ENCODE data around the gene KCNQ1.

KCNQ1 gene

GRCh38 chr11:2582946-2583604, 138.3 kb downstream of the KCNQ1 start:
- TF ChIP-seq, protein P1, sequence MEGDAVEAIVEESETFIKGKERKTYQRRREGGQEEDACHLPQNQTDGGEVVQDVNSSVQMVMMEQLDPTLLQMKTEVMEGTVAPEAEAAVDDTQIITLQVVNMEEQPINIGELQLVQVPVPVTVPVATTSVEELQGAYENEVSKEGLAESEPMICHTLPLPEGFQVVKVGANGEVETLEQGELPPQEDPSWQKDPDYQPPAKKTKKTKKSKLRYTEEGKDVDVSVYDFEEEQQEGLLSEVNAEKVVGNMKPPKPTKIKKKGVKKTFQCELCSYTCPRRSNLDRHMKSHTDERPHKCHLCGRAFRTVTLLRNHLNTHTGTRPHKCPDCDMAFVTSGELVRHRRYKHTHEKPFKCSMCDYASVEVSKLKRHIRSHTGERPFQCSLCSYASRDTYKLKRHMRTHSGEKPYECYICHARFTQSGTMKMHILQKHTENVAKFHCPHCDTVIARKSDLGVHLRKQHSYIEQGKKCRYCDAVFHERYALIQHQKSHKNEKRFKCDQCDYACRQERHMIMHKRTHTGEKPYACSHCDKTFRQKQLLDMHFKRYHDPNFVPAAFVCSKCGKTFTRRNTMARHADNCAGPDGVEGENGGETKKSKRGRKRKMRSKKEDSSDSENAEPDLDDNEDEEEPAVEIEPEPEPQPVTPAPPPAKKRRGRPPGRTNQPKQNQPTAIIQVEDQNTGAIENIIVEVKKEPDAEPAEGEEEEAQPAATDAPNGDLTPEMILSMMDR (IDR thresholded peaks at IDR 0.05; ENCODE audit: insufficient read depth, low read length, poor library complexity, severe bottlenecking) = no peak
- Histone ChIP-seq H3K36me3 (ENCODE audit: control insufficient read depth, insufficient read depth, low read length) (no peaks in the 10 kb centered on the region), H3K4me3 (replicated peaks; ENCODE audit: low read depth, low read length) (no peak overlapping the region), H3K27me3 (replicated peaks; ENCODE audit: control insufficient read depth, insufficient read depth, low read length) (no peaks in the 10 kb centered on the region; the same call in 1 of the 2 replicates)
- no peak for DNase-seq (ENCODE audit: extremely low read depth, insufficient read length)

DNA sequence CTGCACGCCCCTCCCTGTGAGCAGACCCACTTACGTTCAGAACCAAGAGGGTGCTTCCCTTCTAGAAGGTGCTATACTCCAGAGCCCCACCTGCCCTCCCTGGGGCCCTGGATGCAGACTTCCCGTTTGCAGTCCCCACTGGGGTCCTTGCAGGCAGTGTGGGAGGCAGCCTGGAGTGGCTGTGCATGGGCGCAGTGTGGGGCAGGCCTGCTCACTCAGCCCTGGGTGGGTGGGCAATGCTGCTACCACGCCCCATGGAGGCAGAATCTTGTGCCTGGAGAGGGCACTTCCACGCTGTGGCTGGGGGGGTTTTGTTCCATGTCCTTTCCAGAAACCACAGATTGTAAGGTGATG, 138.8 kb downstream of the KCNQ1 start:
- no peak for DNase-seq (ENCODE audit: extremely low read depth, insufficient read length)
- Histone ChIP-seq H3K4me3 (replicated peaks; ENCODE audit: low read depth, low read length) (no peak overlapping the region), H3K36me3 (ENCODE audit: control insufficient read depth, insufficient read depth, low read length) (no peaks in the 10 kb centered on the region), H3K27me3 (replicated peaks; ENCODE audit: control insufficient read depth, insufficient read depth, low read length) (no peaks in the 10 kb centered on the region)
- TF ChIP-seq, protein P1 (IDR thresholded peaks at IDR 0.05; ENCODE audit: insufficient read depth, low read length, poor library complexity, severe bottlenecking) = no peak

DNA sequence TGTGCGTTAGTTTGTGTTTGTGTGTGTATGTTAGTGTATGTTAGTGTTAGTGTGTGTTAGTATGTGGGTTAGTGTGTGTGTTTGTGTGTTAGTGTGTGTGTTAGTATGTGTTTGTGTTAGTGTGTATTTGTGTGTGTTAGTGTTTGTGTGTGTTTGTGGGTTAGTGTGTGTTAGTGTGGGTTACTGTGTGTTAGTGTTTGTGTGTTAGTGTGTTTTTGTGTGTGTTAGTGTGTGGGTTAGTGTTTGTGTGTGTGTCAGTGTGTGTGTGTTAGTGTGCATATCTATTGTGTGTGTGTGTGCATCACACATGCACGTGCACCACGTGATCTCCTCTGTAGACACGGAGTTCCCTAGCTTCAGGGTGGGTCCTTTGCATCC, 139.6 kb downstream of the KCNQ1 start:
- DNase-seq (ENCODE audit: extremely low read depth, insufficient read length) = no peak
- H3K4me3 ChIP-seq (replicated peaks; ENCODE audit: low read depth, low read length) = no peak overlapping the region
- TF ChIP-seq, protein P1 (IDR thresholded peaks at IDR 0.05; ENCODE audit: insufficient read depth, low read length, poor library complexity, severe bottlenecking) = no peak
- H3K36me3 ChIP-seq (ENCODE audit: control insufficient read depth, insufficient read depth, low read length) = no peaks in the 10 kb centered on the region
- H3K27me3 ChIP-seq (replicated peaks; ENCODE audit: control insufficient read depth, insufficient read depth, low read length) = no peaks in the 10 kb centered on the region

DNA sequence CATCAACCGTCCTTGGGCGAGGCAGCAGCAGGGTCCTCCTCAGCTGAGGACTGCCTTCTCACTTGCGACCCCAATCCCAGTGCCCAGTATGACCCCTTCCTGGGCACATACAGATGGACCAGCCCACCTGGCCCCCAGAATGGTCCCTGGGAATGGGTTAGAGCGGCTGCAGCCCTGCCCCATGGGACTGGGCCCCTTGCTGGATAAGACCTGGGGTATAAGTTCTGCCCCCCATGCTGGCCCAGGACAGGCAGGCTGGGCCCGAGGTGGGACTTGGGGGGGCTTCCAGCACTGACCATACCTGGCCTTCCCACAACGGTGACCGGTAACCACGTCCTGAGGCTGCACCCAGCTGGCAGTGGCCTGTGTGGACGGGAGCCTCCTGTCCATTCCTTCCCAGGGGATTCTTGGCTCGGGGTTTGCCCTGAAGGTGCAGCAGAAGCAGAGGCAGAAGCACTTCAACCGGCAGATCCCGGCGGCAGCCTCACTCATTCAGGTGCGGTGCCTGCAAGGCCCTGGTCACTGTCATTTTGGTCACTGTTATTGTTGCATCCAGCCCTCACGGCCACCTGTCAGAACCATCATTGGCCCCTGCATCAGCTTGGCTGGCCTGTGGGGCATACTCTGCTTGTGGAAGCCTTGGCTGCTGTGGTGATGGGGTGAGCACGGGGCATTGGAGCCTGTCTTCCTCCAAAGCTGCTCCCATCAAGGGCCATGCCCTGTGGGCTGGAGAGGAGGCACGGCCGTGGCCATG, 140.2 kb downstream of the KCNQ1 start:
- Histone ChIP-seq H3K4me3 (replicated peaks; ENCODE audit: low read depth, low read length) (no peak overlapping the region), H3K36me3 (ENCODE audit: control insufficient read depth, insufficient read depth, low read length) (no peaks in the 10 kb centered on the region), H3K27me3 (replicated peaks; ENCODE audit: control insufficient read depth, insufficient read depth, low read length) (no peaks in the 10 kb centered on the region)
- no peak for DNase-seq (ENCODE audit: extremely low read depth, insufficient read length)
- TF ChIP-seq, protein P1 (IDR thresholded peaks at IDR 0.05; ENCODE audit: insufficient read depth, low read length, poor library complexity, severe bottlenecking) = no peak

GRCh38 chr11:2585566-2586086, 140.8 kb downstream of the KCNQ1 start:
- TF ChIP-seq, protein P1 (IDR thresholded peaks at IDR 0.05; ENCODE audit: insufficient read depth, low read length, poor library complexity, severe bottlenecking) = no peak
- Histone ChIP-seq H3K4me3 (replicated peaks; ENCODE audit: low read depth, low read length) (no peak overlapping the region), H3K36me3 (ENCODE audit: control insufficient read depth, insufficient read depth, low read length) (no peaks in the 10 kb centered on the region), H3K27me3 (replicated peaks; ENCODE audit: control insufficient read depth, insufficient read depth, low read length) (no peaks in the 10 kb centered on the region)
- DNase-seq (ENCODE audit: extremely low read depth, insufficient read length) = no peak

Data from GM06990 (cell line).